Endothelial cell (in vitro differentiated cells): Measurements from ENCODE around the gene MGAT5. TPM values are rescaled to one million over a fixed set of nuclear protein-coding genes. Genes with fewer than 3 reads are reported as not detected.

ENCODE experiments used
- DNase-seq: peaks from one replicate; pipeline ENCODE4 v3.0.0; 2021; ENCODE audit warnings: low spot score
- H3K27ac Mint-ChIP-seq: one replicate; pipeline ENCODE4 v1.8.0; 2021; ENCODE audit warnings: mixed read lengths, inconsistent platforms; ENCODE audit not compliant: unreplicated experiment
- H3K27me3 Mint-ChIP-seq: one replicate; pipeline ENCODE4 v1.8.0; 2021; ENCODE audit warnings: mild to moderate bottlenecking, moderate library complexity, mixed read lengths, inconsistent platforms; ENCODE audit not compliant: unreplicated experiment
- H3K36me3 Mint-ChIP-seq: one replicate; pipeline ENCODE4 v1.8.0; 2021; ENCODE audit warnings: mild to moderate bottlenecking, low read depth, mixed read lengths, inconsistent platforms; ENCODE audit not compliant: unreplicated experiment
- H3K4me1 Mint-ChIP-seq: one replicate; pipeline ENCODE4 v1.8.0; 2021; ENCODE audit warnings: mild to moderate bottlenecking, mixed read lengths, inconsistent platforms; ENCODE audit not compliant: unreplicated experiment
- H3K4me3 Mint-ChIP-seq: one replicate; pipeline ENCODE4 v1.8.0; 2021; ENCODE audit warnings: mild to moderate bottlenecking, mixed read lengths, inconsistent platforms; ENCODE audit not compliant: unreplicated experiment
- H3K9me3 Mint-ChIP-seq: one replicate; pipeline ENCODE4 v1.8.0; 2021; ENCODE audit warnings: mixed read lengths, inconsistent platforms; ENCODE audit not compliant: unreplicated experiment
- CTCF ChIP-seq: fragments of 200-600 bp; sonication (generic); IDR thresholded peaks from one replicate; pipeline ENCODE4 v1.5.0; 2021; ENCODE audit warnings: antibody characterized with exemption; ENCODE audit not compliant: unreplicated experiment
- total RNA-seq: library from RNA; stranded (reverse); fragmentation: NEBNext Ultra II Directional; extraction: Animal tissue kit (Norgen Biotek cat#: 25700); gene quantifications from one replicate; pipeline ENCODE4 v1.2.1, GENCODE V29; 2021; ENCODE audit not compliant: unreplicated experiment

Gene MGAT5
- total RNA-seq, 1 donor from 2014 or later = 124 TPM

DNA sequence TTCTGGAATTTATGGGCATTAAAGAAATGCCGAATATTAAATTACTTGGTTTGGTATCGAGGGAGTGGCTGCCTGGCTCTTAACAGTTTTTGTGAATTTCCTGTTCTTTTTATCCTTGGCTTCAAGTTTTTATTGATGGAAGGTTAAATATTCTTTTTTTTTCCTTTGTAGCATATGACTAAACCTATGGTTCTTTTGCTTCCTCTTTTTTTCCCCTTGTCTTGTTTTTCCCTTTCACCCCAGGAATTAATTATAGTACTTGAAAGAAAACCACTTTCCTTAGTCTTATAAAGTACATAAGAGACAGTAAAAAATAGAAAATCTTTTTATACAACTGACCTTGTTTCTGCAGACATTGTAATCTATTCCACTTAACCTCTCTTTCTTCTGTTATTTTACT lies 42.4 kb downstream of the MGAT5 start:
- no peaks in the 10 kb centered on the region for H3K9me3 Mint-ChIP-seq
- peaks cover 8% of the 10 kb centered on the region for H3K36me3 Mint-ChIP-seq
- H3K27me3 Mint-ChIP-seq = no peaks in the 10 kb centered on the region
- DNase-seq = no peak
- H3K27ac Mint-ChIP-seq = peak overlapping the region; percentile 50
- no peak for TF ChIP-seq CTCF
- H3K4me3 Mint-ChIP-seq = no peak overlapping the region
- peaks cover 41% of the 10 kb centered on the region for H3K4me1 Mint-ChIP-seq

DNA sequence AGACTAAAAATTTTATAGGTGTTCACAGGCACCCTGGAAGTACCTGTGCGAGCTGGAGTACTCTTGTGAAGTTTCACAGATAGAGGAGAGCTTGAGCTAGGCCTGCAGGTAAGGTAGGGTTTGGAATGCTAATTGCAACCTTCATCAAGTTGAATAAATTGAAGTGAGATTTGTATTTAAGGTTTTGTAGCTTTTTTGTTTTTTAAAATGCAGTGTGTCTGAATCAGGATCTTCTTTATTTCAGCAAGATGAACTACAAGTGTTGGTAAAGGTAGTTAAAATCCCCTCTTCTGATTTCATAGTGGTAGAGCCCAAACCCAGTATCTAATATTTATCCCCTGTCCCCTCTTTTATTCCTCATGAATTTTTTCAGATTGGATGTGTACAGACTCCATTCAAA lies 45.5 kb downstream of the MGAT5 start:
- Mint-ChIP-seq H3K36me3 (peaks cover 8% of the 10 kb centered on the region), H3K4me3 (no peak overlapping the region), H3K27me3 (no peaks in the 10 kb centered on the region), H3K27ac (no peak overlapping the region), H3K4me1 (peaks cover 33% of the 10 kb centered on the region), H3K9me3 (no peaks in the 10 kb centered on the region)
- no peak for TF ChIP-seq CTCF
- DNase-seq = no peak

- no peak for TF ChIP-seq CTCF
- DNase-seq = no peak
- Mint-ChIP-seq H3K4me1 (peaks cover 28% of the 10 kb centered on the region), H3K9me3 (no peaks in the 10 kb centered on the region), H3K36me3 (peaks cover 8% of the 10 kb centered on the region), H3K4me3 (no peak overlapping the region), H3K27ac (no peak overlapping the region), H3K27me3 (no peaks in the 10 kb centered on the region)
Observed at GRCh38 chr2:134300585-134300984, 46.7 kb downstream of the MGAT5 start.

DNA sequence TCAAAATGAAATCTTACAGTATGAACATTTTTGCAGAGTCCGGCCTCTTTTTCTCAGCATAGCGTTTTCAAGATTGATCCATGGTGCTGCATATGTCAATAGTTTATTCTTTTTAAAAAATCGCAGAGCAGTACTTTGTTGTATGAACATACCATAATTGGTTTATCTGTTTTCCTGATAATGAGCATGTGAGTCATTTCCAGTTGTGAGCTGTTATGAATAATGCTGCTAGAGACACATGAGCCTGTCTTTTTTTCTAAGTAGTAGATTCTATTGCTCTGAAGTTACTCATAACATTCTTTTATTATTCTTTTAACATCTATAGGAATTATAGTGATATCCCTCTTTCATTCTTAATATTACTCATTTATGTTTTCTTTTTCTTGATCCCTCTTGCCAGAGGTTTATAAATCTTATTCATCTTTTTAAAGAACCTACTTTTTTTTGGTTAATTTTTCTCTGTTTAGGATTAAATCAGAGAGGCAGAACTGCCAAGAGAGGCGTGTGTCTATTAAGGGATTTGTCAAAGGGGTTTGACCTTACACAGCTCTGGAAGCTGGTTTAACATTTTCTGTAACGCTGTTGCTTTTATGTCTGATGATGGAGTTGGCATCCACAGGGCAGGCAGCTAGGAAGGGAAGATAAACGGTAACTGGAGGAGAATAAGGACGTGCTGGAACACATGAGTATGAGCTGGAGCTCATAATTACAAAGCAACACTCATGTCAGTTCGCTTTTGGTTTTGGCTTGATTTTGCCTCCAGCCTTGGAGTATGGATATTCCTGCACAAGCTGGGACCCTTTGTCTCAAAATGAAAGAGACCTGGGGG lies 47.4 kb downstream of the MGAT5 start:
- Mint-ChIP-seq H3K9me3 (no peaks in the 10 kb centered on the region), H3K36me3 (peaks cover 8% of the 10 kb centered on the region), H3K4me1 (peaks cover 23% of the 10 kb centered on the region), H3K27me3 (no peaks in the 10 kb centered on the region), H3K4me3 (no peak overlapping the region), H3K27ac (no peak overlapping the region)
- no peak for TF ChIP-seq CTCF
- DNase-seq = no peak

GRCh38 chr2:134301928-134302260 lies 48.0 kb downstream of the MGAT5 start:
- H3K27me3 Mint-ChIP-seq = no peaks in the 10 kb centered on the region
- H3K36me3 Mint-ChIP-seq = peaks cover 5% of the 10 kb centered on the region
- no peak overlapping the region for H3K4me3 Mint-ChIP-seq
- DNase-seq = no peak
- no peak overlapping the region for H3K27ac Mint-ChIP-seq
- TF ChIP-seq CTCF = no peak
- H3K4me1 Mint-ChIP-seq = peaks cover 24% of the 10 kb centered on the region
- H3K9me3 Mint-ChIP-seq = no peaks in the 10 kb centered on the region
